Neural cell (in vitro differentiated cells): ENCODE results near the gene PTGIR. TPM values are rescaled to one million over a fixed set of nuclear protein-coding genes. Genes with fewer than 3 reads are reported as not detected.

Experiments
- H2AFZ ChIP-seq: fragments of 200-600, 300-800 bp; sonication (generic), shearing (Covaris generic); 2 replicates; pipeline ENCODE4 v1.6.0; 2014; ENCODE audit warnings: low read depth, mild to moderate bottlenecking, antibody characterized with exemption, low read length, moderate library complexity
- H3F3A ChIP-seq: fragments of 200-600 bp; shearing (Covaris generic); 2 replicates; pipeline ENCODE4 v1.6.1; 2016; ENCODE audit warnings: mild to moderate bottlenecking, moderate library complexity, mixed read lengths, antibody characterized with exemption, low read length; ENCODE audit not compliant: insufficient read depth, poor library complexity, severe bottlenecking
- H3K27ac ChIP-seq: fragments of 200-600, 300-800 bp; sonication (generic), shearing (Covaris generic); 2 replicates; pipeline ENCODE4 v1.5.1; 2014; ENCODE audit warnings: mild to moderate bottlenecking, low read length, moderate library complexity
- H3K27me3 ChIP-seq: fragments of 300-800, 200-600 bp; sonication (generic), shearing (Covaris generic); 2 replicates; pipeline ENCODE4 v1.6.0; 2014; ENCODE audit warnings: mild to moderate bottlenecking, low read depth, low read length, moderate library complexity; ENCODE audit not compliant: insufficient read depth
- H3K36me3 ChIP-seq: fragments of 300-800, 200-600 bp; sonication (generic), shearing (Covaris generic); 2 replicates; pipeline ENCODE4 v1.5.1; 2014; ENCODE audit warnings: mild to moderate bottlenecking, antibody characterized with exemption, low read length, moderate library complexity; ENCODE audit not compliant: insufficient read depth
- H3K4me2 ChIP-seq: fragments of 300-800, 200-600 bp; sonication (generic), shearing (Covaris generic); 2 replicates; pipeline ENCODE4 v1.6.0; 2014; ENCODE audit warnings: mild to moderate bottlenecking, low read length
- H3K4me3 ChIP-seq: fragments of 300-800, 200-600 bp; sonication (generic), shearing (Covaris generic); 2 replicates; pipeline ENCODE4 v1.5.1; 2014; ENCODE audit warnings: mild to moderate bottlenecking, low read length, moderate library complexity
- H3K79me2 ChIP-seq: fragments of 200-600 bp; shearing (Covaris generic); replicated peaks from 2 replicates; pipeline ENCODE4 v1.6.0; 2014; ENCODE audit warnings: mild to moderate bottlenecking, low read length, moderate library complexity; ENCODE audit not compliant: insufficient read depth
- H3K9ac ChIP-seq: fragments of 300-800, 200-600 bp; sonication (generic), shearing (Covaris generic); 2 replicates; pipeline ENCODE4 v1.6.1; 2016; ENCODE audit warnings: mild to moderate bottlenecking, low read length, mixed read lengths
- H3K9me2 ChIP-seq: fragments of 200-600 bp; shearing (Covaris generic); 2 replicates; pipeline ENCODE4 v1.6.1; 2016; ENCODE audit warnings: mild to moderate bottlenecking, low read length, mixed read lengths; ENCODE audit not compliant: insufficient read depth
- H3K9me3 ChIP-seq: fragments of 200-600, 300-800 bp; sonication (generic), shearing (Covaris generic); 2 replicates; pipeline ENCODE4 v1.6.1; 2016; ENCODE audit warnings: mild to moderate bottlenecking, mixed run types, low read length, moderate library complexity, mixed read lengths
- H4K20me1 ChIP-seq: fragments of 200-600 bp; shearing (Covaris generic); 2 replicates; pipeline ENCODE4 v1.6.1; 2016; ENCODE audit warnings: mild to moderate bottlenecking, mixed run types; ENCODE audit not compliant: insufficient read depth
- EZH2 ChIP-seq: fragments of 200-600, 300-800 bp; shearing (Covaris generic), sonication (generic); IDR thresholded peaks from 2 replicates; pipeline ENCODE4 v1.6.1; 2014; ENCODE audit warnings: antibody characterized with exemption, low read length, borderline replicate concordance, mild to moderate bottlenecking; ENCODE audit not compliant: insufficient read depth, poor library complexity, severe bottlenecking
- RAD21 ChIP-seq: fragments of 450-650 bp; conservative IDR thresholded peaks from 2 replicates; pipeline ENCODE4 v1.6.1; 2014; ENCODE audit warnings: antibody characterized with exemption, mild to moderate bottlenecking, moderate library complexity
- polyA plus RNA-seq: library from polyadenylated mRNA; depleted of rRNA; stranded (reverse); fragments of >200 nt; gene quantifications from 2 replicates; pipeline ENCODE4 v1.2.3, GENCODE V29; 2014
- TF ChIP-seq, protein P1 (sequence below): fragments of 450-650 bp; IDR thresholded peaks from 2 replicates; pipeline ENCODE4 v1.5.1; 2014; ENCODE audit warnings: antibody characterized with exemption, mild to moderate bottlenecking, moderate library complexity; ENCODE audit not compliant: poor library complexity, severe bottlenecking
- TF ChIP-seq, protein P2 (sequence below): IDR thresholded peaks from 2 replicates; pipeline ENCODE4 v1.6.1; 2012; ENCODE audit warnings: borderline replicate concordance

The PTGIR gene
- polyA plus RNA-seq, 1 donor from 2014 or later: not detected

DNA sequence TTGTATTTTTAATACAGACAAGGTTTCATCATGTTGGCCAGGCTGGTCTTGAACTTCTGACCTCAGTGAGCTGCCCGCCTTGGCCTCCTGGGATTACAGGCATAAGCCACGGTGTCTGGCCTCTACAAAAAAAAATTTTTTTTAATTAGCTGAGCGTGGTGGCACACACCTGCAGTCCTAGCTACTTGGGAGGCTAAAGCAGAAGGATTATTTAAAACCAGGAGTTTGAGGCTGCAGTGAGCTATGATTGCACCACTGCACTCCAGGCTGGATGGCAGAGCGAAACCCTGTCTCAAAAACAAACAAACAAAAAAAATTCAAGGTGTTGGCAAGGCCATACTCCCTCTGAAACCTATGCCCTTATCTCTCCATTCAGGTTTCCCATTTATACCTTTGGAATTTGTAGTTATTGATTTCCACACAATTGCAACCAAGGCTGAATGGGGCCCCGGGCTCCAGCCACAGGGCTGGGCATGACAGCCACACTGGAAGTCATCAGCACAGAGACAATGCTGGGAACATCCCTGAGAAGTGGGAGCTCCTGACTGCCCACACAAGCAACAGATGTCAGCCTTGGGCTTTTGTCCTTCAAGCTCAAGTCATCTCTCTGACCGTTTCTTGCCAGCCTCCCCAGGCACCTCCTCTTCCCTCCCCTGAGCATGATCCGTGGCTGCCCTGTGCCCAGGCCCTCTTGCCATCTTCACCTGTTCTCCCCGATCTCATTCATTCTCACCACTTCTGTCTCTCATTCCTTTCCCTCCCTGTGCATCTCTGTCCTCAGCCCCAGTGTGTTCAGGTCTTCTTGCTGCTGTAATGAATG, 51.0 kb downstream of the PTGIR start:
- TF ChIP-seq, protein P1, sequence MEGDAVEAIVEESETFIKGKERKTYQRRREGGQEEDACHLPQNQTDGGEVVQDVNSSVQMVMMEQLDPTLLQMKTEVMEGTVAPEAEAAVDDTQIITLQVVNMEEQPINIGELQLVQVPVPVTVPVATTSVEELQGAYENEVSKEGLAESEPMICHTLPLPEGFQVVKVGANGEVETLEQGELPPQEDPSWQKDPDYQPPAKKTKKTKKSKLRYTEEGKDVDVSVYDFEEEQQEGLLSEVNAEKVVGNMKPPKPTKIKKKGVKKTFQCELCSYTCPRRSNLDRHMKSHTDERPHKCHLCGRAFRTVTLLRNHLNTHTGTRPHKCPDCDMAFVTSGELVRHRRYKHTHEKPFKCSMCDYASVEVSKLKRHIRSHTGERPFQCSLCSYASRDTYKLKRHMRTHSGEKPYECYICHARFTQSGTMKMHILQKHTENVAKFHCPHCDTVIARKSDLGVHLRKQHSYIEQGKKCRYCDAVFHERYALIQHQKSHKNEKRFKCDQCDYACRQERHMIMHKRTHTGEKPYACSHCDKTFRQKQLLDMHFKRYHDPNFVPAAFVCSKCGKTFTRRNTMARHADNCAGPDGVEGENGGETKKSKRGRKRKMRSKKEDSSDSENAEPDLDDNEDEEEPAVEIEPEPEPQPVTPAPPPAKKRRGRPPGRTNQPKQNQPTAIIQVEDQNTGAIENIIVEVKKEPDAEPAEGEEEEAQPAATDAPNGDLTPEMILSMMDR: no peak
- TF ChIP-seq EZH2: no peak
- TF ChIP-seq, protein P2, sequence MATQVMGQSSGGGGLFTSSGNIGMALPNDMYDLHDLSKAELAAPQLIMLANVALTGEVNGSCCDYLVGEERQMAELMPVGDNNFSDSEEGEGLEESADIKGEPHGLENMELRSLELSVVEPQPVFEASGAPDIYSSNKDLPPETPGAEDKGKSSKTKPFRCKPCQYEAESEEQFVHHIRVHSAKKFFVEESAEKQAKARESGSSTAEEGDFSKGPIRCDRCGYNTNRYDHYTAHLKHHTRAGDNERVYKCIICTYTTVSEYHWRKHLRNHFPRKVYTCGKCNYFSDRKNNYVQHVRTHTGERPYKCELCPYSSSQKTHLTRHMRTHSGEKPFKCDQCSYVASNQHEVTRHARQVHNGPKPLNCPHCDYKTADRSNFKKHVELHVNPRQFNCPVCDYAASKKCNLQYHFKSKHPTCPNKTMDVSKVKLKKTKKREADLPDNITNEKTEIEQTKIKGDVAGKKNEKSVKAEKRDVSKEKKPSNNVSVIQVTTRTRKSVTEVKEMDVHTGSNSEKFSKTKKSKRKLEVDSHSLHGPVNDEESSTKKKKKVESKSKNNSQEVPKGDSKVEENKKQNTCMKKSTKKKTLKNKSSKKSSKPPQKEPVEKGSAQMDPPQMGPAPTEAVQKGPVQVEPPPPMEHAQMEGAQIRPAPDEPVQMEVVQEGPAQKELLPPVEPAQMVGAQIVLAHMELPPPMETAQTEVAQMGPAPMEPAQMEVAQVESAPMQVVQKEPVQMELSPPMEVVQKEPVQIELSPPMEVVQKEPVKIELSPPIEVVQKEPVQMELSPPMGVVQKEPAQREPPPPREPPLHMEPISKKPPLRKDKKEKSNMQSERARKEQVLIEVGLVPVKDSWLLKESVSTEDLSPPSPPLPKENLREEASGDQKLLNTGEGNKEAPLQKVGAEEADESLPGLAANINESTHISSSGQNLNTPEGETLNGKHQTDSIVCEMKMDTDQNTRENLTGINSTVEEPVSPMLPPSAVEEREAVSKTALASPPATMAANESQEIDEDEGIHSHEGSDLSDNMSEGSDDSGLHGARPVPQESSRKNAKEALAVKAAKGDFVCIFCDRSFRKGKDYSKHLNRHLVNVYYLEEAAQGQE: no peak
- H3K9me2 ChIP-seq: no peaks in the 10 kb centered on the region
- no peak overlapping the region for H2AFZ ChIP-seq
- H3K9ac ChIP-seq: no peak overlapping the region
- H3K79me2 ChIP-seq: no peaks in the 10 kb centered on the region
- H3K27ac ChIP-seq: no peak overlapping the region
- H4K20me1 ChIP-seq: no peaks in the 10 kb centered on the region
- H3F3A ChIP-seq: peaks cover 5% of the 10 kb centered on the region
- no peaks in the 10 kb centered on the region for H3K36me3 ChIP-seq
- no peak overlapping the region for H3K4me3 ChIP-seq
- H3K9me3 ChIP-seq: peaks cover 1% of the 10 kb centered on the region
- H3K4me2 ChIP-seq: no peak overlapping the region
- no peaks in the 10 kb centered on the region for H3K27me3 ChIP-seq

- Histone ChIP-seq H3K4me3 (no peak overlapping the region), H3K36me3 (no peaks in the 10 kb centered on the region), H3K27ac (no peak overlapping the region), H3K4me2 (no peak overlapping the region), H3K9me2 (no peaks in the 10 kb centered on the region), H3K27me3 (no peaks in the 10 kb centered on the region), H4K20me1 (no peaks in the 10 kb centered on the region), H3K9ac (no peak overlapping the region), H3K79me2 (no peaks in the 10 kb centered on the region), H3K9me3 (peaks cover 2% of the 10 kb centered on the region), H3F3A (no peaks in the 10 kb centered on the region), H2AFZ (no peak overlapping the region)
- no peak for TF ChIP-seq RAD21
- TF ChIP-seq, protein P1: peak; percentile 27
Measured at GRCh38 chr19:46571495-46571894, 53.4 kb downstream of the PTGIR start.

Other genes with a start within 250 kb of the PTGIR start
- 0.84 and 2.4 TPM in 2 replicates for gene CCDC8, start 211.5 kb downstream of the PTGIR start, polyA plus RNA-seq
- gene PNMA8C, start 196.2 kb downstream of the PTGIR start, polyA plus RNA-seq: 16.1 and 17.2 TPM in 2 replicates
- 234 and 238 TPM in 2 replicates for gene PNMA8A, start 153.5 kb downstream of the PTGIR start, polyA plus RNA-seq
- gene PNMA8B, start 129.2 kb downstream of the PTGIR start, polyA plus RNA-seq: 9.9 and 10.1 TPM in 2 replicates
- 630 and 647 TPM in 2 replicates for gene CALM3, start 23.8 kb downstream of the PTGIR start, polyA plus RNA-seq
- gene GNG8, start 11.1 kb upstream of the PTGIR start, polyA plus RNA-seq: not detected in 2 replicates
- gene DACT3, start 36.1 kb upstream of the PTGIR start, polyA plus RNA-seq: 29.3 and 32.5 TPM in 2 replicates
- 8.0 and 15.9 TPM in 2 replicates for gene PRKD2, start 92.0 kb upstream of the PTGIR start, polyA plus RNA-seq
- 27.8 and 46.0 TPM in 2 replicates for gene FKRP, start 121.0 kb upstream of the PTGIR start, polyA plus RNA-seq
- gene STRN4, start 121.4 kb upstream of the PTGIR start, polyA plus RNA-seq: 153 and 203 TPM in 2 replicates
- gene SLC1A5, start 163.5 kb upstream of the PTGIR start, polyA plus RNA-seq: 1.1 and 1.8 TPM in 2 replicates
- 167 and 172 TPM in 2 replicates for gene AP2S1, start 225.8 kb upstream of the PTGIR start, polyA plus RNA-seq
- 29.5 and 32.7 TPM in 2 replicates for gene ARHGAP35, start 235.9 kb upstream of the PTGIR start, polyA plus RNA-seq